Trophoblast cell (in vitro differentiated cells and primary cell): ENCODE measurements around the gene RIPOR2.

Experiments
- DNase-seq, 2 donors: peaks; one replicate each; pipeline ENCODE4 v3.0.0-alpha.2; 2016
- H2AFZ ChIP-seq: 2 replicates; pipeline ENCODE4 v1.6.1; 2013; ENCODE audit warnings: low read length, moderate library complexity, mild to moderate bottlenecking; ENCODE audit not compliant: insufficient read depth, poor library complexity
- H2AK5ac ChIP-seq: 2 replicates; pipeline ENCODE4 v1.6.1; 2013; ENCODE audit warnings: mild to moderate bottlenecking, low read length
- H2BK120ac ChIP-seq: 2 replicates; pipeline ENCODE4 v1.6.1; 2013; ENCODE audit warnings: low read length, mild to moderate bottlenecking, moderate library complexity; ENCODE audit not compliant: insufficient read depth, poor library complexity
- H2BK12ac ChIP-seq: 2 replicates; pipeline ENCODE4 v1.6.1; 2013; ENCODE audit warnings: mild to moderate bottlenecking, low read length, moderate library complexity
- H2BK5ac ChIP-seq: 2 replicates; pipeline ENCODE4 v1.6.1; 2013; ENCODE audit warnings: low read length, low read depth, moderate library complexity, mild to moderate bottlenecking; ENCODE audit not compliant: poor library complexity
- H3K14ac ChIP-seq: 2 replicates; pipeline ENCODE4 v1.6.1; 2013; ENCODE audit warnings: mild to moderate bottlenecking, low read length
- H3K18ac ChIP-seq: 2 replicates; pipeline ENCODE4 v1.6.1; 2013; ENCODE audit warnings: mild to moderate bottlenecking, low read length
- H3K23ac ChIP-seq: 2 replicates; pipeline ENCODE4 v1.6.1; 2013; ENCODE audit warnings: low read length
- H3K27ac ChIP-seq: 2 replicates; pipeline ENCODE4 v1.5.1; 2013; ENCODE audit warnings: low read depth, mild to moderate bottlenecking, inconsistent platforms, low read length, moderate library complexity
- H3K27me3 ChIP-seq: 2 replicates; pipeline ENCODE4 v1.6.1; 2013; ENCODE audit warnings: inconsistent platforms, mild to moderate bottlenecking, low read length, moderate library complexity; ENCODE audit not compliant: insufficient read depth
- H3K36me3 ChIP-seq, 2 experiments: 1 replicate in 1 of 2; 2 replicates in 1 of 2; pipeline ENCODE4 v1.6.1; 2013; ENCODE audit warnings: low read length in 2 of 2, mild to moderate bottlenecking in 2 of 2, moderate library complexity in 1 of 2; ENCODE audit not compliant: insufficient read depth in 2 of 2, control insufficient read depth in 1 of 2
- H3K4ac ChIP-seq: 2 replicates; pipeline ENCODE4 v1.6.1; 2013; ENCODE audit warnings: low read depth, mild to moderate bottlenecking, low read length, moderate library complexity
- H3K4me1 ChIP-seq, 2 experiments: 1 replicate in 1 of 2; 2 replicates in 1 of 2; pipeline ENCODE4 v1.6.1; 2013; ENCODE audit warnings: low read length in 2 of 2, mild to moderate bottlenecking in 2 of 2, moderate library complexity in 1 of 2; ENCODE audit not compliant: insufficient read depth in 2 of 2, control insufficient read depth in 1 of 2
- H3K4me2 ChIP-seq: 2 replicates; pipeline ENCODE4 v1.6.1; 2013; ENCODE audit warnings: inconsistent platforms, mild to moderate bottlenecking, low read length, moderate library complexity
- H3K4me3 ChIP-seq: 2 replicates; pipeline ENCODE4 v1.5.1; 2013; ENCODE audit warnings: mild to moderate bottlenecking, low read depth, low read length, inconsistent platforms
- H3K79me1 ChIP-seq: one replicate; pipeline ENCODE4 v1.6.1; 2013; ENCODE audit warnings: low read length
- H3K79me2 ChIP-seq: 2 replicates; pipeline ENCODE4 v1.6.1; 2013; ENCODE audit warnings: low read length, mild to moderate bottlenecking; ENCODE audit not compliant: control insufficient read depth, insufficient read depth, poor library complexity
- H3K9ac ChIP-seq: 2 replicates; pipeline ENCODE4 v1.6.1; 2013; ENCODE audit warnings: mild to moderate bottlenecking, low read length
- H3K9me3 ChIP-seq: 2 replicates; pipeline ENCODE4 v1.6.1; 2013; ENCODE audit warnings: low read depth, mild to moderate bottlenecking, control low read depth, inconsistent platforms, low read length; ENCODE audit not compliant: insufficient read depth
- H4K12ac ChIP-seq: 2 replicates; pipeline ENCODE4 v1.6.1; 2013; ENCODE audit warnings: low read depth, mild to moderate bottlenecking, low read length, moderate library complexity
- H4K8ac ChIP-seq: 2 replicates; pipeline ENCODE4 v1.6.1; 2013; ENCODE audit warnings: low read depth, mild to moderate bottlenecking, low read length, moderate library complexity
- H4K91ac ChIP-seq: one replicate; pipeline ENCODE4 v1.6.1; 2013; ENCODE audit warnings: low read depth, mild to moderate bottlenecking, low read length, moderate library complexity
- WGBS: extraction: QIAGEN DNeasy Blood & Tissue Kit; methylation state at CpG from one replicate; pipeline ENCODE4 v1.1.7; 2013; ENCODE audit warnings: missing lambda C conversion rate; ENCODE audit not compliant: insufficient read length, insufficient coverage; ENCODE audit errors: extremely low coverage; 5-methylcytosine and 5-hydroxymethylcytosine counted together

The RIPOR2 gene

GRCh38 chr6:24797596-24798216 is 138.1 kb downstream of the RIPOR2 start:
- Histone ChIP-seq H2AK5ac (no peak overlapping the region), H3K79me1 (no peaks in the 10 kb centered on the region), H3K27ac (no peak overlapping the region), H2BK12ac (no peak overlapping the region), H4K12ac (no peak overlapping the region), H3K4ac (no peak overlapping the region), H3K18ac (no peak overlapping the region), H2BK5ac (no peak overlapping the region), H3K4me2 (no peak overlapping the region), H2BK120ac (no peak overlapping the region), H3K14ac (no peak overlapping the region), H2AFZ (no peak overlapping the region), H3K9me3 (no peaks in the 10 kb centered on the region), H3K4me1 (peaks cover 1 to 5% of the 10 kb centered on the region in 2 experiments), H3K36me3 (no peaks in the 10 kb centered on the region), H3K79me2 (no peaks in the 10 kb centered on the region), H3K4me3 (no peak overlapping the region), H3K23ac (no peak overlapping the region), H3K27me3 (no peaks in the 10 kb centered on the region), H3K9ac (no peak overlapping the region), H4K91ac (no peak overlapping the region), H4K8ac (no peak overlapping the region)
- WGBS, result no CpG with 5 or more reads among the region's 6 CpGs
- DNase-seq, result peak in 1 of 2 donors; percentile 47

GRCh38 chr6:24796616-24797290 is 139.0 kb downstream of the RIPOR2 start:
- Histone ChIP-seq H3K9me3 (no peaks in the 10 kb centered on the region), H3K4ac (no peak overlapping the region), H3K79me1 (no peaks in the 10 kb centered on the region), H4K91ac (no peak overlapping the region), H3K27ac (no peak overlapping the region), H4K12ac (no peak overlapping the region), H3K18ac (no peak overlapping the region), H3K4me3 (no peak overlapping the region), H2BK5ac (no peak overlapping the region), H3K79me2 (no peaks in the 10 kb centered on the region), H3K27me3 (no peaks in the 10 kb centered on the region), H4K8ac (no peak overlapping the region), H3K4me1 (peaks cover 0 to 3% of the 10 kb centered on the region in 2 experiments), H3K9ac (no peak overlapping the region), H3K23ac (no peak overlapping the region), H2AFZ (no peak overlapping the region), H2AK5ac (no peak overlapping the region), H2BK12ac (no peak overlapping the region), H3K36me3 (no peaks in the 10 kb centered on the region), H3K14ac (no peak overlapping the region), H3K4me2 (no peak overlapping the region), H2BK120ac (no peak overlapping the region)
- peak in 1 of 2 donors; percentile 35 for DNase-seq
- no CpG with 5 or more reads among the region's 6 CpGs for WGBS

DNA sequence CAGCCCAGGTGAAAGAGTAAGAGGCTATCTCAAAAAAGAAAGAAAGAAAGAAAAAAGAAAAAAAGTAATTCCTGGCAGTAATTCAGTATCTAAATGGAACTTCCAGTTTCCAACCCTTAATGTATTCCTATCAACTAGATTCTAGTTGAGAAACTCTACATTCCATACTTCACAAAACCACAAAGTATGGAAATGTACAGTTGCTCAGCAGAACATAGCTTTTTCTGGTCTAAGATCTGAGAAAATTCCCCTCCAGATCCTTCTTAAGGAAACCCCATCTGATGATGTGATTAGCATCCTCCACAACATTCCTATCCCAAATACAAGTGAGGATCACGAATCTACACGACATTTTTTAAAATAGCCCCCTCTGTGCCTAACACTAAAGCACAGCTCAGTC is 140.7 kb downstream of the RIPOR2 start:
- Histone ChIP-seq H3K4ac (no peak overlapping the region), H4K12ac (no peak overlapping the region)

GRCh38 chr6:24788031-24788665 is 147.6 kb downstream of the RIPOR2 start:
- H3K14ac ChIP-seq, result no peak overlapping the region
- no peak overlapping the region for H2AK5ac ChIP-seq
- no peaks in the 10 kb centered on the region for H3K79me2 ChIP-seq
- H2BK12ac ChIP-seq, result no peak overlapping the region
- WGBS, result no CpG with 5 or more reads among the region's 4 CpGs
- no peak overlapping the region for H4K12ac ChIP-seq
- H3K4me3 ChIP-seq, result no peak overlapping the region
- DNase-seq, result no peak
- H3K79me1 ChIP-seq, result no peaks in the 10 kb centered on the region
- no peak overlapping the region for H3K18ac ChIP-seq
- no peak overlapping the region for H2AFZ ChIP-seq
- H3K9me3 ChIP-seq, result no peaks in the 10 kb centered on the region
- H3K4me2 ChIP-seq, result no peak overlapping the region
- H3K27ac ChIP-seq, result no peak overlapping the region
- H2BK120ac ChIP-seq, result no peak overlapping the region
- no peaks in the 10 kb centered on the region for H3K27me3 ChIP-seq
- no peak overlapping the region for H4K8ac ChIP-seq
- no peak overlapping the region for H2BK5ac ChIP-seq
- no peak overlapping the region for H4K91ac ChIP-seq
- H3K4me1 ChIP-seq, result no peaks in the 10 kb centered on the region
- no peak overlapping the region for H3K9ac ChIP-seq
- no peak overlapping the region for H3K4ac ChIP-seq
- peaks cover 5 to 7% of the 10 kb centered on the region in 2 experiments for H3K36me3 ChIP-seq
- H3K23ac ChIP-seq, result no peak overlapping the region

More for the DNA sequence above, 140.7 kb downstream of the RIPOR2 start:
- Histone ChIP-seq H3K79me2 (no peaks in the 10 kb centered on the region), H3K9me3 (no peaks in the 10 kb centered on the region), H3K23ac (no peak overlapping the region), H4K8ac (no peak overlapping the region), H3K14ac (no peak overlapping the region), H2BK120ac (no peak overlapping the region), H2BK12ac (no peak overlapping the region), H3K79me1 (no peaks in the 10 kb centered on the region), H3K27ac (no peak overlapping the region), H3K9ac (no peak overlapping the region), H3K18ac (no peak overlapping the region), H2AFZ (no peak overlapping the region), H3K4me2 (no peak overlapping the region), H2AK5ac (no peak overlapping the region), H3K4me1 (peaks cover 0 to 3% of the 10 kb centered on the region in 2 experiments), H2BK5ac (no peak overlapping the region), H3K4me3 (no peak overlapping the region), H3K27me3 (no peaks in the 10 kb centered on the region), H3K36me3 (no peaks in the 10 kb centered on the region), H4K91ac (no peak overlapping the region)
- WGBS, result no CpG with 5 or more reads among the region's 2 CpGs
- DNase-seq, result peak in 1 of 2 donors; percentile 34
